WTC11 (cell line): Measurements from ENCODE around the gene NCLN. TPM values are rescaled to one million over a fixed set of nuclear protein-coding genes. Genes with fewer than 3 reads are reported as not detected.

Experiments
- ATAC-seq: fragments of 200-7000 bp; cut with Tn5 transposase; 2 replicates; pipeline ENCODE4 v1.10.0; 2021; ENCODE audit warnings: mild to moderate bottlenecking, moderate library complexity
- CTCF ChIA-PET: fragments of 300-600 bp; sonication (Branson Sonifier 250); formaldehyde crosslinking; loops from one replicate; lab custom pipeline; 2021; ENCODE audit warnings: antibody characterized with exemption; lab: Charles Lee
- POLR2A ChIA-PET: fragments of 350-600 bp; sonication (Branson Sonifier 250); formaldehyde crosslinking; loops from one replicate; lab custom pipeline; 2021; ENCODE audit warnings: antibody characterized with exemption; lab: Charles Lee
- DNase-seq: peaks from one replicate; pipeline ENCODE4 v3.0.0; 2021; ENCODE audit warnings: low spot score
- H3K27ac Mint-ChIP-seq: 2 replicates; pipeline ENCODE4 v1.8.0; 2021; ENCODE audit warnings: mixed read lengths
- H3K27me3 Mint-ChIP-seq: 2 replicates; pipeline ENCODE4 v1.8.0; 2021; ENCODE audit warnings: low read depth, mild to moderate bottlenecking, moderate library complexity, mixed read lengths
- H3K36me3 Mint-ChIP-seq: 2 replicates; pipeline ENCODE4 v1.8.0; 2021; ENCODE audit warnings: mixed read lengths
- H3K4me1 Mint-ChIP-seq: 2 replicates; pipeline ENCODE4 v1.8.0; 2022; ENCODE audit warnings: mixed read lengths
- H3K4me3 Mint-ChIP-seq: 2 replicates; pipeline ENCODE4 v1.8.0; 2021; ENCODE audit warnings: mild to moderate bottlenecking, moderate library complexity, mixed read lengths
- H3K9me3 Mint-ChIP-seq: 2 replicates; pipeline ENCODE4 v1.8.0; 2021; ENCODE audit warnings: mixed read lengths
- AR ChIP-seq: fragments of 250-450 bp; sonication (Bioruptor Pico); IDR thresholded peaks from 2 replicates; pipeline ENCODE4 v1.9.0; 2021; ENCODE audit warnings: mild to moderate bottlenecking
- ATF1 ChIP-seq: sonication (generic); formaldehyde crosslinking; IDR thresholded peaks from 2 replicates; pipeline ENCODE4 v1.8.1; 2023; ENCODE audit warnings: mild to moderate bottlenecking, moderate library complexity, missing genetic modification reagents
- ATF2 ChIP-seq: sonication (generic); formaldehyde crosslinking; IDR thresholded peaks from 2 replicates; pipeline ENCODE4 v1.8.1; 2022; ENCODE audit warnings: low read depth, missing genetic modification reagents, borderline replicate concordance
- ATF3 ChIP-seq: sonication (generic); formaldehyde crosslinking; conservative IDR thresholded peaks from 2 replicates; pipeline ENCODE4 v1.8.1; 2022; ENCODE audit warnings: mild to moderate bottlenecking, missing genetic modification reagents
- CBFB ChIP-seq: sonication (generic); formaldehyde crosslinking; IDR thresholded peaks from 2 replicates; pipeline ENCODE4 v1.8.1; 2022; ENCODE audit warnings: mild to moderate bottlenecking, low read depth, missing genetic modification reagents
- CREB1 ChIP-seq: sonication (generic); formaldehyde crosslinking; IDR thresholded peaks from 2 replicates; pipeline ENCODE4 v1.8.0; 2023; ENCODE audit warnings: mild to moderate bottlenecking, missing genetic modification reagents
- ERG ChIP-seq: fragments of 250-450 bp; sonication (Bioruptor Pico); IDR thresholded peaks from 2 replicates; pipeline ENCODE4 v1.8.0; 2021; ENCODE audit warnings: mild to moderate bottlenecking
- ESRRA ChIP-seq: sonication (generic); formaldehyde crosslinking; IDR thresholded peaks from 2 replicates; pipeline ENCODE4 v1.8.1; 2022; ENCODE audit warnings: mild to moderate bottlenecking, missing genetic modification reagents, borderline replicate concordance
- FOXP1 ChIP-seq: sonication (generic); formaldehyde crosslinking; IDR thresholded peaks from 2 replicates; pipeline ENCODE4 v1.8.0; 2022; ENCODE audit warnings: missing genetic modification reagents, mild to moderate bottlenecking, moderate library complexity, borderline replicate concordance
- FOXP4 ChIP-seq: sonication (generic); formaldehyde crosslinking; IDR thresholded peaks from 2 replicates; pipeline ENCODE4 v1.8.0; 2022; ENCODE audit warnings: mild to moderate bottlenecking, missing genetic modification reagents
- GABPB1 ChIP-seq: sonication (generic); formaldehyde crosslinking; IDR thresholded peaks from 2 replicates; pipeline ENCODE4 v1.8.1; 2023; ENCODE audit warnings: mild to moderate bottlenecking, missing genetic modification reagents
- GTF2I ChIP-seq: fragments of 250-450 bp; sonication (Bioruptor Pico); conservative IDR thresholded peaks from 2 replicates; pipeline ENCODE4 v1.4.0; 2021; ENCODE audit warnings: mild to moderate bottlenecking
- IRF1 ChIP-seq: sonication (generic); formaldehyde crosslinking; IDR thresholded peaks from 2 replicates; pipeline ENCODE4 v1.8.0; 2023; ENCODE audit warnings: missing genetic modification reagents
- IRF2 ChIP-seq: sonication (generic); formaldehyde crosslinking; IDR thresholded peaks from 2 replicates; pipeline ENCODE4 v1.8.0; 2022; ENCODE audit warnings: low read depth, missing genetic modification reagents, borderline replicate concordance
- JUN ChIP-seq: sonication (generic); formaldehyde crosslinking; IDR thresholded peaks from 2 replicates; pipeline ENCODE4 v1.8.0; 2023; ENCODE audit warnings: mild to moderate bottlenecking, missing genetic modification reagents
- KAT7 ChIP-seq: sonication (generic); formaldehyde crosslinking; IDR thresholded peaks from 2 replicates; pipeline ENCODE4 v1.8.1; 2023; ENCODE audit warnings: missing genetic modification reagents, mild to moderate bottlenecking, borderline replicate concordance
- MXD4 ChIP-seq: fragments of 250-450 bp; sonication (Bioruptor Pico); IDR thresholded peaks from 2 replicates; pipeline ENCODE4 v1.8.0; 2021; ENCODE audit warnings: mild to moderate bottlenecking, moderate library complexity, borderline replicate concordance
- NFATC4 ChIP-seq: fragments of 250-450 bp; sonication (Bioruptor Pico); IDR thresholded peaks from 2 replicates; pipeline ENCODE4 v1.9.0; 2021; ENCODE audit warnings: mild to moderate bottlenecking
- NR3C1 ChIP-seq: sonication (generic); formaldehyde crosslinking; conservative IDR thresholded peaks from 2 replicates; pipeline ENCODE4 v1.8.1; 2023; ENCODE audit warnings: low read depth, mild to moderate bottlenecking, missing genetic modification reagents
- OVOL2 ChIP-seq: fragments of 250-450 bp; sonication (Bioruptor Pico); IDR thresholded peaks from 2 replicates; pipeline ENCODE4 v1.9.0; 2021; ENCODE audit warnings: mild to moderate bottlenecking, borderline replicate concordance
- TCF7 ChIP-seq: sonication (generic); formaldehyde crosslinking; IDR thresholded peaks from 2 replicates; pipeline ENCODE4 v1.8.0; 2022; ENCODE audit warnings: mild to moderate bottlenecking, low read depth, missing genetic modification reagents, moderate library complexity
- TEAD4 ChIP-seq: sonication (generic); formaldehyde crosslinking; IDR thresholded peaks from 2 replicates; pipeline ENCODE4 v1.8.0; 2022; ENCODE audit warnings: mild to moderate bottlenecking, missing genetic modification reagents
- ZBTB21 ChIP-seq: sonication (generic); formaldehyde crosslinking; IDR thresholded peaks from 2 replicates; pipeline ENCODE4 v1.8.1; 2023; ENCODE audit warnings: mild to moderate bottlenecking, missing genetic modification reagents, borderline replicate concordance
- ZNF416 ChIP-seq: fragments of 250-450 bp; sonication (Bioruptor Pico); IDR thresholded peaks from 2 replicates; pipeline ENCODE4 v1.9.0; 2021; ENCODE audit warnings: mild to moderate bottlenecking, inconsistent platforms
- ZNF512 ChIP-seq: sonication (generic); formaldehyde crosslinking; IDR thresholded peaks from 2 replicates; pipeline ENCODE4 v1.8.1; 2022; ENCODE audit warnings: missing genetic modification reagents, borderline replicate concordance
- ZNF671 ChIP-seq: fragments of 250-450 bp; sonication (Bioruptor Pico); IDR thresholded peaks from 2 replicates; pipeline ENCODE4 v1.8.0; 2021; ENCODE audit warnings: mild to moderate bottlenecking
- total RNA-seq: library from RNA; stranded (reverse); gene quantifications from 3 replicates; pipeline ENCODE4 v1.2.3, GENCODE V29; 2021

NCLN gene
- total RNA-seq, 1 experiment from 2014 or later = 113 TPM

GRCh38 chr19:3142292-3142670 lies 43.4 kb upstream of the NCLN start:
- no peak overlapping the region for H3K4me3 Mint-ChIP-seq
- H3K36me3 Mint-ChIP-seq = no peaks in the 10 kb centered on the region
- ATAC-seq (no peak), DNase-seq (no peak)
- CTCF ChIA-PET = interaction anchor here (0.8 to 3.4 kb wide), 5 partner anchors 12 to 21 kb away, joined by 3 to 15 read pairs (median 3); no protein-coding TSS in a partner anchor
- H3K4me1 Mint-ChIP-seq = no peaks in the 10 kb centered on the region
- no peaks in the 10 kb centered on the region for H3K9me3 Mint-ChIP-seq
- POLR2A ChIA-PET = no interaction called here
- TF ChIP-seq ZNF671 (CRISPR knock-in tag) = no peak
- TF ChIP-seq ZNF512 (CRISPR knock-in tag) = no peak
- no peak for TF ChIP-seq OVOL2 (CRISPR knock-in tag)
- TF ChIP-seq TCF7 (CRISPR knock-in tag) = no peak
- no peak for TF ChIP-seq FOXP1
- no peak for TF ChIP-seq ESRRA (CRISPR knock-in tag)
- TF ChIP-seq NFATC4 (CRISPR knock-in tag) = no peak
- TF ChIP-seq JUN = no peak
- TF ChIP-seq IRF1 (CRISPR knock-in tag) = no peak
- no peak for TF ChIP-seq ERG (CRISPR knock-in tag)
- no peak for TF ChIP-seq GTF2I (CRISPR knock-in tag)
- no peak for TF ChIP-seq ZBTB21 (CRISPR knock-in tag)
- no peak for TF ChIP-seq CREB1 (CRISPR knock-in tag)
- TF ChIP-seq, all 79 proteins: peak for 0
- H3K27ac Mint-ChIP-seq = no peak overlapping the region
- no peaks in the 10 kb centered on the region; the same call in 1 of the 2 replicates for H3K27me3 Mint-ChIP-seq

- Mint-ChIP-seq H3K36me3 (no peaks in the 10 kb centered on the region), H3K27ac (no peak overlapping the region), H3K27me3 (no peaks in the 10 kb centered on the region; the same call in 1 of the 2 replicates), H3K9me3 (no peaks in the 10 kb centered on the region), H3K4me3 (no peak overlapping the region), H3K4me1 (no peaks in the 10 kb centered on the region)
- ATAC-seq (no peak), DNase-seq (no peak)
- CTCF ChIA-PET = interaction anchor here (0.9 to 3.4 kb wide), 4 partner anchors 12 to 39 kb away, joined by 3 to 15 read pairs (median 3); no protein-coding TSS in a partner anchor
- POLR2A ChIA-PET = interaction anchor here (0.6 kb wide), 1 partner anchor 670 kb away, joined by 4 read pairs; no protein-coding TSS in a partner anchor
- TF ChIP-seq IRF2 (CRISPR knock-in tag) (no peak), GABPB1 (CRISPR knock-in tag) (no peak), CBFB (CRISPR knock-in tag) (no peak), TEAD4 (CRISPR knock-in tag) (no peak), MXD4 (no peak), ESRRA (CRISPR knock-in tag) (no peak), ATF1 (no peak), FOXP4 (CRISPR knock-in tag) (no peak), AR (CRISPR knock-in tag) (no peak), KAT7 (CRISPR knock-in tag) (no peak), NR3C1 (CRISPR knock-in tag) (no peak), ATF3 (CRISPR knock-in tag) (no peak), ZNF416 (no peak), ATF2 (CRISPR knock-in tag) (no peak)
Observed at GRCh38 chr19:3142781-3143337, 42.9 kb upstream of the NCLN start.
